Measurements from ENCODE around the gene HSPA4L.

DNA sequence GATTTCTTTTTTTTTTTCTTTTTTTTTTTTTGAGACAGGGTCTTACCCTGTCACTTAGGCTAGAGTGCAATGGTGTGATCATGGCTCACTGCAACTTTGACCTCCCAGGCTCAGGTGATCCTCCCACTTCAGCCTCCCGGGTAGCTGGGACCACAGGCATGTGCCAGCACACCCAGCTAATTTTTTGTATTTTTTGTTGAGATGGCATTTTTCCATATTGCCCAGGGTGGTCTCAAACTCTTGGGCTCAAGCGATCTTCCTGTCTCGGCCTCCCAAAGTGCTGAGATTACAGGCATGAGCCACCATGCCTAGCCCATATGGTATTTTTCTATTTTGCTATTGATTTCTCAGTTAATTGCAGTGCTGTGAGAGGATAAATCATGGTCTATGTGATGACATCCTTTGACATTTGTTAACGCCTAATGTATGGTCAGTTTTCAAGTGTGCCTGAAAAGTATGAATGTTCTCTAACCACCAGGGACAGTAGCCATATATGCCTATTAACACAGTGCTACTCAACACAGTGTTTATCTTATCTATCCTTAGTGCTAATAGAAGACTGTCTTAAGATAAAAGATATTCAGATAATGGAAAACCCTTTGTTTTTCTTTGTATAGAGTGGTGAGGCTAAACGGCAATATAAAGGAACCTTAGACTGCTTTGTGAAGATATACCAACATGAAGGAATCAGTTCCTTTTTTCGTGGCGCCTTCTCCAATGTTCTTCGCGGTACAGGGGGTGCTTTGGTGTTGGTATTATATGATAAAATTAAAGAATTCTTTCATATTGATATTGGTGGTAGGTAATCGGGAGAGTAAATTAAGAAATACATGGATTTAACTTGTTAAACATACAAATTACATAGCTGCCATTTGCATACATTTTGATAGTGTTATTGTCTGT, 9.1 kb upstream of the HSPA4L start:
- TF ChIP-seq, protein P1, sequence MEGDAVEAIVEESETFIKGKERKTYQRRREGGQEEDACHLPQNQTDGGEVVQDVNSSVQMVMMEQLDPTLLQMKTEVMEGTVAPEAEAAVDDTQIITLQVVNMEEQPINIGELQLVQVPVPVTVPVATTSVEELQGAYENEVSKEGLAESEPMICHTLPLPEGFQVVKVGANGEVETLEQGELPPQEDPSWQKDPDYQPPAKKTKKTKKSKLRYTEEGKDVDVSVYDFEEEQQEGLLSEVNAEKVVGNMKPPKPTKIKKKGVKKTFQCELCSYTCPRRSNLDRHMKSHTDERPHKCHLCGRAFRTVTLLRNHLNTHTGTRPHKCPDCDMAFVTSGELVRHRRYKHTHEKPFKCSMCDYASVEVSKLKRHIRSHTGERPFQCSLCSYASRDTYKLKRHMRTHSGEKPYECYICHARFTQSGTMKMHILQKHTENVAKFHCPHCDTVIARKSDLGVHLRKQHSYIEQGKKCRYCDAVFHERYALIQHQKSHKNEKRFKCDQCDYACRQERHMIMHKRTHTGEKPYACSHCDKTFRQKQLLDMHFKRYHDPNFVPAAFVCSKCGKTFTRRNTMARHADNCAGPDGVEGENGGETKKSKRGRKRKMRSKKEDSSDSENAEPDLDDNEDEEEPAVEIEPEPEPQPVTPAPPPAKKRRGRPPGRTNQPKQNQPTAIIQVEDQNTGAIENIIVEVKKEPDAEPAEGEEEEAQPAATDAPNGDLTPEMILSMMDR (conservative IDR thresholded peaks at IDR 0.05; ENCODE audit: low read depth, low read length): no peak
- no peak for TF ChIP-seq EZH2phosphoT487 (IDR thresholded peaks at IDR 0.05; ENCODE audit: borderline replicate concordance, low read length)

Measured in PC-3 (cell line).